Activated T-cell treated with anti-CD3 and anti-CD28 coated beads for 24 hours (primary cell): Measurements from ENCODE around the gene RLN3.
"Not testable (repeated sequence)": the region's sequence is repeated elsewhere in the genome, so short reads cannot be mapped to it uniquely, and the experiment has no call there.

ENCODE experiments used
- DNase-seq: peaks from one replicate; pipeline ENCODE4 v3.0.0-alpha.2; 2020; ENCODE audit warnings: low read depth

The RLN3 gene

GRCh38 chr19:14021474-14021873, 6.5 kb upstream of the RLN3 start:
- DNase-seq = no peak

DNA sequence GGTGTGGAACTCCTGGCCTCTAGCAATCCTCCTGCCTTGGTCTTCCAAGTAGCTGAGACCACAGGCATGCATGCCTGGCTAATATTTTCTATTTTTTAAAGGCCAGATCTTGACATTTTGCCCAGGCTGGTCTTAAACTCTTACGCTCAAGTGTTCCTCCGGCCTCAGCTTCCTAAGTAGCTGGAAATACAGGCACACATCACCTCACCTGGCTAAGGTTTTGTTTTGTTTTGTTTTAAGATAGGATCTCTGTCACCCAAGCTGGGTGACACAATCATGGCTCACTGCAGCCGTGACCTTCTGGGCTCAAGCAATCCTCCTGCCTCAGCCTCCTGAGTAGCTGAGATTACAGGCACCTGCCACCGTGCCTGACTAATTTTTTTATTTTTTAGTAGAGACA, 5.5 kb upstream of the RLN3 start:
- DNase-seq = no peak

- no peak for DNase-seq
Measured at GRCh38 chr19:14023404-14024235, 4.3 kb upstream of the RLN3 start.

DNA sequence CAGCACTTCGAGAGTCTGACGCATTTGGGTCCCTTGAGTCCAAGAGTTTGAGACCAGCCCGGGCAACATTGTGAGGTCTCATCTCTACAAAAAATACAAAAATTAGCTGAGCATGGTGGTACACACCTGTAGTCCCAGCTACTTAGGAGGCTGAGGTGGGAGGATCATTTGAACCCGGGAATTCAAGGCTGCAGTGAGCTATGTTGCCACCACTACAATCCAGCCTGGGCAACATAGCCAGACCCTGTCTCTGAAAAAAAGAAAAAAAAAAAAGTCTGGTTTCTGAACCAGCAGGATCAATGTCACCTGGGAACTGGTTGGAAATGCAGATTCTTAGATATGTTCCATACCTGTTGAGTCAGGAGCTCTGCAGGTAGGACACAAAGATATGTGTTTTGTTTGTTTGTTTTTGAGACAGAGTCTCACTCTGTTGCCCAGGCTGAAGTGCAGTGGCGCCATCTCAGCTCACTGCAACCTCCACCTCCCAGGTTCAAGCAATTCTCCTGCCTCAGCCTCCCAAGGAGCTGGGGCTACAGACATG, 1.2 kb upstream of the RLN3 start:
- DNase-seq = not testable (repeated sequence)

DNA sequence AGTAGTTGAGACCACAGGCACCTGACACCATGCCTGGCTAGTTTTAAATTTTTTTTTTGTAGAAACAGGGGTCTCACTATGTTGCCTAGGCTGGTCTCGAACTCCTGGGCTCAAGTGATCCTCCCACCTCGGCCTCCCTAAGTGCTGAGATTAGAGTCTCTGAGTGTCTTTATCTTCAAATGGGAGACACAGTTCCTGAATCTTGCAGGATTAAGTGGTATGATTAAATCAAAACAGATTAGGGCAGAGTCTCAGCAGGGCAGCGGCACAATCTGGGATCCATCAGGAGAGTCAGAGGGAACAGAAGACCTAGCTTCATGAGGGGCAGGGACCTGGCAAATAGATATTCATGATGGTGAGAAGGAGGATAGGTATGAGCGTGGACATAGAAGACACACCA, 953 bp downstream of the RLN3 start:
- no peak for DNase-seq

- DNase-seq = no peak
Measured at GRCh38 chr19:14030997-14031718, 3.2 kb downstream of the RLN3 start.

- DNase-seq = peak; percentile 67
Measured at GRCh38 chr19:14031719-14032480, 4.0 kb downstream of the RLN3 start, which contains the start of gene IL27RA. Gene IL27RA, plus strand, starts transcription at chr19:14031762. Its CDS starts 111 bp downstream, at chr19:14031873.

DNA sequence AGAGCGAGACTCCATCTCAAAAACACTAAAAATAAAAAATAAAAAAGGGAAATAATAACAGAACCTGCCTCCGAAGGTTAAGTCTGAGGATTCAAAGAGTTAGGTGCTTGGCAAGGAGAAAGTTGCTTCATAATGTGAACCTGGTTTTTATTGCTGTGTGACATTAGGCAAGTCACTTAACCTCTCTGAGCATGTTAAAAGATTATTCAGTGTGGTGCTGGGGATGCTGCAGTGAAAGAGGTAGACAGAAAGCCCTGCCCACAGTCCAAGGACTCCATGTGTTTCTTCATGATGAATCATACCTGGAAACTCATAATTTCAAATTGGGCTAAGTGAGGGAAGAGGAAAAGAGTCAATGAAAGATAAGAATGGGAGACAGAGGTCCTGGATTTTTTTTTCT, 6.0 kb downstream of the RLN3 start:
- DNase-seq = no peak

GRCh38 chr19:14035159-14035558, 7.2 kb downstream of the RLN3 start:
- DNase-seq = not testable (repeated sequence)

GRCh38 chr19:14035706-14036105, 7.8 kb downstream of the RLN3 start:
- no peak for DNase-seq

DNA sequence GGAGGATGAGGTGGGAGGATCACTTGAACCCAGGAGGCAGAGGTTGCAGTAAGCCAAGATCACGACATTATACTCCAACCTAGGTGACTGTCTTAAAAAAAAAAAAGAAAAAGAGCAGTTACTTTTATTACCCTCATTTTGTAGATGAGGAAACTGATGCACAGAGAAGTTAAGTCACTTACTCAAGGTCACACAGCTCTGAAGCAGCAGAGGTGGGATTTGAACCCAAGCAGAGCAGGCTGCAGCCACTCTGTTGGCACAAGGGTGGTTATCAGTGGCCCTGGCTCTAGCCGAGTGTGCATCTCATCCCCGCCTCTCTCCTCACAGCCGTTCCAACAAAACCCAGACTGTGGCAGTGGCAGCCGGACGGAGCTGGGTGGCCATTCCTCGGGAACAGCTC, 11.2 kb downstream of the RLN3 start:
- DNase-seq = no peak

GRCh38 chr19:14042659-14043608, 15.0 kb downstream of the RLN3 start:
- DNase-seq = not testable (repeated sequence)

DNA sequence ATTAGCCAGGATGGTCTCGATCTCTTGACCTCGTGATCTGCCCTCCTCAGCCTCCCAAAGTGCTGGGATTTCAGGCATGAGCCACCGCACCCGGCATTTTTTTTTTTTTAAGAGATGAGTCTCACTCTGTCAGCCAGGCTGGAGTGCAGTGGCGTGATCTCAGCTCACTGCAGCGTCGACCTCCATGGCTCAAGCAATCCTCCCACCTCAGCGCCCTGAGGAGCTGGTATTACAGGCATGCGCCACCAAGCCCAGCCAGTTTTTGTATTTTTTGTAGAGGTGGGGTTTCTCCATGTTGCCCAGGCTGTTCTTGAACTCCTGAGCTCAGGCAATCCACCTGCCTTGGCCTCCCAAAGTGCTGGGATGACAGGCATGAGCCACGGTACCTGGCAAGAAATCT, 19.9 kb downstream of the RLN3 start:
- DNase-seq = not testable (repeated sequence)

DNA sequence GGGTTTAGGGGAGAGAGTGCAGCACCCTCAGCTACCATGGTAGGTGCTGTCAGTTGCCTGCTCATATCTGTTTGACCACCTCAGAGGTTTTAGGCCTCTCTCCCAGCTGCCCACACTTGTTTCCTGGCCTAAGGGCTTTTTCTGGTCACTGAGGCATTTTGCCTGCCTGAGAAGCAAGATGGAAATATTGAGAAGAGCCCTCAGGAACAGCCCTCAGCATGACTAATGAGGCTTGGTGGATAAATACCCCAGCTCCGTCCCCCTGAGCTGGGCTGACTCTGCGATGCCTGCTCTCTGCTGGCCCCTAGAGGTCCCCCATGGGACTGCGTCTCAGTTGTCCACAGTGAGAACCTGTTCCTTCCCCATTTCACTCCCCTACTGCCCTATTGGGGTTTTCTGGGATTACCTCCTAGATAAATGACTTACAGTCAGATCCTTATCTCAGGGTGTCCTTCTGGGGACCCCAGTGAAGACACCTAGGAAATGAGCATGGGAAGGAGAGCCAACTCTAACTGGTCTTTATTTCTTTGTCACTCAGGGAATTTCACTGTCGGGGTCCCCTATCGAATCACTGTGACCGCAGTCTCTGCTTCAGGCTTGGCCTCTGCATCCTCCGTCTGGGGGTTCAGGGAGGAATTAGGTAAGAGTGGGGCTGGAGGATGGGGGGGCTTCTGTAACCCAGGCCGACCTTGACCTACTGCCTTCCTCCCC, 20.6 kb downstream of the RLN3 start:
- DNase-seq = peak; percentile 73

GRCh38 chr19:14050512-14050911, 22.6 kb downstream of the RLN3 start:
- no peak for DNase-seq

DNA sequence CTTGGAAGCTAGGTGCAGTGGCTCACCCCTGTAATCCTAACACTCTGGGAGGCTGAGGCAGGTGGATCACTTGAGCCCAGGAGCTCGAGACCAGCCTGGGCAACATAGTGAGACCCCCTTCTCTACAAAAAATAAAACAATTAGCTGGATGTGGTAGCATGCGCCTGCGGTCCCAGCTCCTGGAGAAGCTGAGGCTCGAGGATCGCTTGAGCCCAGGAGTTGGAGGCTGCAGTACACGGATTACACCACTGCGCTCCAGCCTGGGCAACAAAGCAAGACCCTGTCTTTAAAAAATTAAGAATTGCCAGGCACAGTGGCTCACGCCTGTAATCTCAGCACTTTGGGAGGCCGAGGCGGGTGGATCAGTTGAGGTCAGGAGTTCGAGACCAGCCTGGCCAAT, 23.0 kb downstream of the RLN3 start:
- DNase-seq = not testable (repeated sequence)

DNA sequence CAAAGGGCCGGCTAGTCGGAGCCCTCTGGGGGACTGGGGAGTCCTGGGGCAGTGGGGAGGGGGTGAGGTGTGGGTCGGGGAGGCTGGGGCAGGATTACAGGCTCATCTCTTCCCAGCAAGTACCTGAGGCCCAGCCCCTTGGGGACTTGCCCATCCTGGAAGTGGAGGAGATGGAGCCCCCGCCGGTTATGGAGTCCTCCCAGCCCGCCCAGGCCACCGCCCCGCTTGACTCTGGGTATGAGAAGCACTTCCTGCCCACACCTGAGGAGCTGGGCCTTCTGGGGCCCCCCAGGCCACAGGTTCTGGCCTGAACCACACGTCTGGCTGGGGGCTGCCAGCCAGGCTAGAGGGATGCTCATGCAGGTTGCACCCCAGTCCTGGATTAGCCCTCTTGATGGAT, 24.0 kb downstream of the RLN3 start:
- no peak for DNase-seq

DNA sequence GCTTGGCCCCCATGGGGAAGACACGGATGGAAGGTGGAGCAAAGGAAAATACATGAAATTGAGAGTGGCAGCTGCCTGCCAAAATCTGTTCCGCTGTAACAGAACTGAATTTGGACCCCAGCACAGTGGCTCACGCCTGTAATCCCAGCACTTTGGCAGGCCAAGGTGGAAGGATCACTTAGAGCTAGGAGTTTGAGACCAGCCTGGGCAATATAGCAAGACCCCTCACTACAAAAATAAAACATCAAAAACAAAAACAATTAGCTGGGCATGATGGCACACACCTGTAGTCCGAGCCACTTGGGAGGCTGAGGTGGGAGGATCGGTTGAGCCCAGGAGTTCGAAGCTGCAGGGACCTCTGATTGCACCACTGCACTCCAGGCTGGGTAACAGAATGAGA, 24.5 kb downstream of the RLN3 start:
- DNase-seq = no peak

DNA sequence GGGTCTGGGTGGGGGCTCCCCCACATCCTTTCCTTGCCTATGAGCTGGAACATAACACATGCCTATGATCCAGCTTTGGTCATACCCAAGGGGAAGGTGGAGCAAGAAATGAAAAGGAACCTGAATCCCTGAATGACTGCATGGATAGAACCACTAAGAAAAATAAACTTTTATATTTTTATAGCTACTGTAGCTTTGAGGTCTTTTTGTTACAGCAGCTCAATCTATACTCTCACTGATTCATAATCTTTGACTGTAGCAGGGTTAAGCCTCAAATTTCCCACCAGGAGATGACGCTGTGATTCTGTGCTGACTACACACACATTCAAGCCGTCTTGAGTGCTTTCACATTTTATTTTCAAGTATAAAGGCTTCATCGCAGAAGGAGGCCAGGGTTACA, 25.1 kb downstream of the RLN3 start:
- DNase-seq = no peak

DNA sequence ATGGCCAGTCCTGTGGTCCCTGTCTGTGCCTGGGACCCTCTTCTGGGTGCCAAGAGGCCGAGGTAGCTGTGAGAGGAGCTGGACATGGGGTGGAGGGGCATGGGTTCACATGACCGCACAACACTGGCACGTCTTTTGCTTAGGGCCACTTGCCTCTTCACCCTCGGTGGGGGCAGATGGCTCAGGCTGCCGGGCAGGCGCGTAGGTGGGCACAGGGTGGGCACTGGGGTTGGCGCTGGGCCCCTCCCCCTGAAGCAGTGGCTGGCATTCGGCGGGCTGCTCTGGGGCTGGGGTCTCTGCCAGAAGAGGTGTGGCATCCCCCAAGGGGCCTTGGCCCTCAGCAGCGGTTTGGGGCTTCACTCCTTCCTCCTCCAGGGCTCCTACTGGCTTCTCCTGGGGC, 25.6 kb downstream of the RLN3 start:
- DNase-seq = no peak

- no peak for DNase-seq
Measured at GRCh38 chr19:14054099-14054498, 26.2 kb downstream of the RLN3 start.
